H1 (cell line): ENCODE results near the gene KCNH4. TPM values are rescaled to one million over a fixed set of nuclear protein-coding genes. Genes with fewer than 3 reads are reported as not detected.

Source experiments
- CTCF ChIA-PET: fragments of 300-600 bp; sonication (Branson Sonifier 250); formaldehyde crosslinking; loops from one replicate; lab custom pipeline; 2021; ENCODE audit not compliant: partially characterized antibody; lab: Charles Lee
- POLR2A ChIA-PET: fragments of 300-600 bp; sonication (Branson Sonifier 250); formaldehyde crosslinking; loops from one replicate; lab custom pipeline; 2021; ENCODE audit warnings: inconsistent platforms; ENCODE audit not compliant: partially characterized antibody; lab: Charles Lee
- DNase-seq, 2 experiments: peaks; one replicate each; pipeline versions ENCODE4 v3.0.0 to v3.0.0-alpha.2; 2010 to 2022; ENCODE audit warnings: low spot score in 2 of 2, low read depth in 1 of 2, mixed read lengths in 1 of 2
- FAIRE-seq: peaks from 2 replicates; lab custom pipeline; 2011; peaks lifted over from hg19 to GRCh38; lab: Jason Lieb, UNC
- H2AFZ ChIP-seq: 2 replicates; pipeline ENCODE4 v1.8.1; 2012; ENCODE audit warnings: low read length, inconsistent platforms
- H2AK5ac ChIP-seq: 2 replicates; pipeline ENCODE4 v1.6.1; 2013; ENCODE audit warnings: low read depth, low read length
- H2BK120ac ChIP-seq: replicated peaks from 2 replicates; pipeline ENCODE3; 2013; ENCODE audit warnings: low read depth, low read length, inconsistent platforms
- H2BK12ac ChIP-seq: 2 replicates; pipeline ENCODE4 v1.6.1; 2013; ENCODE audit warnings: low read depth, low read length
- H2BK15ac ChIP-seq: 2 replicates; pipeline ENCODE4 v1.6.1; 2013; ENCODE audit warnings: low read length
- H2BK20ac ChIP-seq: 2 replicates; pipeline ENCODE4 v1.6.1; 2013; ENCODE audit warnings: low read length
- H2BK5ac ChIP-seq: 2 replicates; pipeline ENCODE4 v1.6.1; 2013; ENCODE audit warnings: low read depth, low read length
- H3K14ac ChIP-seq: 2 replicates; pipeline ENCODE4 v1.6.1; 2013; ENCODE audit warnings: inconsistent platforms; ENCODE audit not compliant: insufficient read length
- H3K18ac ChIP-seq: 2 replicates; pipeline ENCODE4 v1.6.1; 2013; ENCODE audit warnings: low read length; ENCODE audit errors: extremely low read depth
- H3K23ac ChIP-seq: 2 replicates; pipeline ENCODE4 v1.6.1; 2013; ENCODE audit warnings: inconsistent platforms; ENCODE audit not compliant: insufficient read length
- H3K23me2 ChIP-seq: 2 replicates; pipeline ENCODE4 v1.6.1; 2013; ENCODE audit warnings: low read depth, low read length
- H3K27ac ChIP-seq: 2 replicates; pipeline ENCODE4 v1.6.1; 2011; ENCODE audit warnings: low read depth, low read length, inconsistent platforms
- H3K27me3 ChIP-seq, 4 experiments: replicated peaks in 1 of 4; 1 replicate in 1 of 4; 2 replicates in 3 of 4; pipeline versions ENCODE4 v1.6.1 to v1.8.1; 2011 to 2013; ENCODE audit warnings: low read length in 3 of 4, mild to moderate bottlenecking in 3 of 4, inconsistent platforms in 2 of 4, mixed read lengths in 2 of 4, moderate library complexity in 1 of 4; ENCODE audit not compliant: control insufficient read depth in 3 of 4, insufficient read depth in 3 of 4; ENCODE audit errors: extremely low read depth in 1 of 4
- H3K36me3 ChIP-seq, 4 experiments: 2 replicates each; pipeline versions ENCODE4 v1.6.1 to v1.8.1; 2011 to 2013; ENCODE audit warnings: mild to moderate bottlenecking in 4 of 4, low read length in 3 of 4, moderate library complexity in 2 of 4, control low read depth in 1 of 4, inconsistent platforms in 1 of 4; ENCODE audit not compliant: insufficient read depth in 4 of 4, control insufficient read depth in 2 of 4
- H3K4ac ChIP-seq: replicated peaks from 2 replicates; pipeline ENCODE3; 2013; ENCODE audit warnings: low read length, low read depth, mixed read lengths, inconsistent platforms; ENCODE audit not compliant: insufficient read length
- H3K4me1 ChIP-seq, 4 experiments: replicated peaks in 1 of 4; 1 replicate in 1 of 4; 2 replicates in 3 of 4; pipeline versions ENCODE4 v1.6.1 to v1.8.1; 2011 to 2013; ENCODE audit warnings: low read length in 3 of 4, inconsistent platforms in 2 of 4, mixed read lengths in 1 of 4; ENCODE audit not compliant: insufficient read depth in 4 of 4, control insufficient read depth in 3 of 4
- H3K4me2 ChIP-seq, 2 experiments: 2 replicates each; pipeline versions ENCODE4 v1.6.1 to v1.8.1; 2011 to 2013; ENCODE audit warnings: low read depth in 2 of 2, low read length in 2 of 2, control low read depth in 1 of 2, inconsistent platforms in 1 of 2, mild to moderate bottlenecking in 1 of 2; ENCODE audit not compliant: insufficient read depth in 1 of 2
- H3K4me3 ChIP-seq, 4 experiments: fragments of 200-600, 300-600 bp in 1 of 4; sonication (generic), shearing (Covaris generic), sonication (Bioruptor Twin) in 1 of 4; 2 replicates each; pipeline versions ENCODE4 v1.5.1 to v1.8.1; 2011 to 2016; ENCODE audit warnings: low read length in 4 of 4, low read depth in 3 of 4, control low read depth in 2 of 4, inconsistent platforms in 2 of 4, mild to moderate bottlenecking in 2 of 4, mixed read lengths in 1 of 4, moderate library complexity in 1 of 4; ENCODE audit not compliant: insufficient read depth in 2 of 4; ENCODE audit errors: extremely low read depth in 1 of 4
- H3K56ac ChIP-seq: replicated peaks from 2 replicates; pipeline ENCODE3; 2013; ENCODE audit warnings: low read depth, mild to moderate bottlenecking, mixed read lengths, low read length, inconsistent platforms; ENCODE audit not compliant: insufficient read length
- H3K79me1 ChIP-seq: 2 replicates; pipeline ENCODE4 v1.6.1; 2013; ENCODE audit warnings: low read depth, low read length, control low read depth
- H3K79me2 ChIP-seq, 2 experiments: 2 replicates each; pipeline versions ENCODE4 v1.6.1 to v1.8.1; 2012 to 2013; ENCODE audit warnings: low read length in 2 of 2, mild to moderate bottlenecking in 2 of 2, inconsistent platforms in 1 of 2; ENCODE audit not compliant: insufficient read depth in 2 of 2, control insufficient read depth in 1 of 2
- H3K9ac ChIP-seq, 4 experiments: replicated peaks in 1 of 4; 1 replicate in 1 of 4; 2 replicates in 3 of 4; pipeline versions ENCODE4 v1.6.1 to v1.8.1; 2011 to 2013; ENCODE audit warnings: low read depth in 3 of 4, low read length in 3 of 4, control low read depth in 2 of 4, mild to moderate bottlenecking in 2 of 4, moderate library complexity in 2 of 4, inconsistent platforms in 1 of 4; ENCODE audit errors: extremely low read depth in 1 of 4
- H3K9me3 ChIP-seq, 2 experiments: 2 replicates each; pipeline versions ENCODE4 v1.6.1 to v1.8.1; 2012 to 2013; ENCODE audit warnings: mild to moderate bottlenecking in 2 of 2, moderate library complexity in 2 of 2, control low read depth in 1 of 2, inconsistent platforms in 1 of 2, low read depth in 1 of 2, low read length in 1 of 2, mixed read lengths in 1 of 2; ENCODE audit not compliant: insufficient read depth in 2 of 2
- H4K20me1 ChIP-seq, 2 experiments: replicated peaks in 1 of 2; 2 replicates each; pipeline versions ENCODE3 to v1.8.1; 2011 to 2013; ENCODE audit warnings: inconsistent platforms in 2 of 2, low read length in 2 of 2, mild to moderate bottlenecking in 1 of 2; ENCODE audit not compliant: insufficient read depth in 2 of 2, control insufficient read depth in 1 of 2
- H4K5ac ChIP-seq: 2 replicates; pipeline ENCODE4 v1.6.1; 2013; ENCODE audit warnings: low read length, low read depth, mixed read lengths, inconsistent platforms; ENCODE audit not compliant: insufficient read length
- H4K8ac ChIP-seq: 2 replicates; pipeline ENCODE4 v1.8.0; 2013; ENCODE audit warnings: mild to moderate bottlenecking, moderate library complexity, low read length, inconsistent platforms; ENCODE audit not compliant: insufficient read depth; ENCODE audit errors: extremely low read depth
- H4K91ac ChIP-seq: replicated peaks from 2 replicates; pipeline ENCODE3; 2013; ENCODE audit warnings: low read length, mixed read lengths, inconsistent platforms; ENCODE audit not compliant: insufficient read length
- EZH2 ChIP-seq: fragments of 200-600 bp; sonication (generic); IDR thresholded peaks from 2 replicates; pipeline ENCODE4 v1.7.1; 2012; ENCODE audit warnings: low read depth, mild to moderate bottlenecking, moderate library complexity, low read length, inconsistent platforms; ENCODE audit not compliant: severe bottlenecking
- GTF2F1 ChIP-seq: IDR thresholded peaks from 2 replicates; pipeline ENCODE4 v1.6.1; 2012; ENCODE audit warnings: low read depth, low read length, improper control_type of control experiment, borderline replicate concordance
- HDAC2 ChIP-seq, 2 experiments: fragments of 300-600 bp in 1 of 2; sonication (generic) in 1 of 2; IDR thresholded peaks; 2 replicates each; pipeline ENCODE4 v1.6.1; 2011 to 2012; ENCODE audit warnings: low read depth in 2 of 2, low read length in 2 of 2, mild to moderate bottlenecking in 2 of 2, moderate library complexity in 2 of 2, borderline replicate concordance in 1 of 2, inconsistent platforms in 1 of 2
- POU5F1 ChIP-seq: IDR thresholded peaks from 2 replicates; pipeline ENCODE4 v1.6.1; 2011; ENCODE audit warnings: low read depth, mild to moderate bottlenecking, low read length, moderate library complexity
- SUZ12 ChIP-seq: fragments of 200-600 bp; sonication (generic); IDR thresholded peaks from 2 replicates; pipeline ENCODE4 v1.6.1; 2012; ENCODE audit warnings: mild to moderate bottlenecking, inconsistent platforms, low read length, moderate library complexity, mixed read lengths
- WGBS, 2 experiments: shearing (Covaris generic) in 1 of 2; methylation state at CpG; one replicate each; pipeline versions ENCODE4 v1.1.6 to v1.1.7; 2013 to 2015; ENCODE audit warnings: low lambda C conversion rate in 2 of 2, mixed read lengths in 2 of 2, inconsistent platforms in 1 of 2, low coverage in 1 of 2, missing lambda C conversion rate in 1 of 2; ENCODE audit not compliant: insufficient replicate concordance in 2 of 2, insufficient coverage in 1 of 2, insufficient read length in 1 of 2; ENCODE audit errors: extremely low coverage in 1 of 2, missing lambda C conversion rate in 1 of 2; 5-methylcytosine and 5-hydroxymethylcytosine counted together
- polyA plus RNA-seq, 7 experiments: library from polyadenylated mRNA; depleted of rRNA in 3 of 7; stranded (reverse) in 5 of 7; unstranded in 2 of 7; fragments of >200 nt in 5 of 7; fragments of 200-250 nt in 2 of 7; gene quantifications; 1 replicate in 5 of 7; 2 replicates in 1 of 7; 4 replicates in 1 of 7; pipeline versions ENCODE4 v1.2.1 to v1.2.3, GENCODE V29; 2011 to 2013; ENCODE audit warnings: missing spikeins in 2 of 7, mixed read lengths in 2 of 7
- total RNA-seq: library from RNA; stranded (reverse); fragmentation: NEBNext Ultra II Directional; extraction: Animal tissue kit (Norgen Biotek cat#: 25700); gene quantifications from 2 replicates; pipeline ENCODE4 v1.2.1, GENCODE V29; 2021
- TF ChIP-seq, protein P1 (sequence below), 3 experiments: IDR thresholded peaks; 1 replicate in 2 of 3; 2 replicates in 1 of 3; pipeline versions ENCODE4 v1.5.1 to v1.6.1; 2011; ENCODE audit warnings: low read length in 3 of 3, mild to moderate bottlenecking in 3 of 3, inconsistent platforms in 2 of 3, low read depth in 1 of 3, moderate library complexity in 1 of 3; ENCODE audit not compliant: insufficient read depth in 1 of 3; ENCODE audit errors: control extremely low read depth in 1 of 3
- TF ChIP-seq, protein P2 (sequence below): IDR thresholded peaks from 2 replicates; pipeline ENCODE4 v1.6.1; 2011; ENCODE audit warnings: low read depth, mild to moderate bottlenecking, low read length; ENCODE audit not compliant: insufficient read depth

KCNH4 gene
- total and polyA plus RNA-seq, 2 of the 8 experiments (the other 6 are each of a cell fraction or from before 2014, with no cell fraction given): 0.44 to 0.47 TPM

DNA sequence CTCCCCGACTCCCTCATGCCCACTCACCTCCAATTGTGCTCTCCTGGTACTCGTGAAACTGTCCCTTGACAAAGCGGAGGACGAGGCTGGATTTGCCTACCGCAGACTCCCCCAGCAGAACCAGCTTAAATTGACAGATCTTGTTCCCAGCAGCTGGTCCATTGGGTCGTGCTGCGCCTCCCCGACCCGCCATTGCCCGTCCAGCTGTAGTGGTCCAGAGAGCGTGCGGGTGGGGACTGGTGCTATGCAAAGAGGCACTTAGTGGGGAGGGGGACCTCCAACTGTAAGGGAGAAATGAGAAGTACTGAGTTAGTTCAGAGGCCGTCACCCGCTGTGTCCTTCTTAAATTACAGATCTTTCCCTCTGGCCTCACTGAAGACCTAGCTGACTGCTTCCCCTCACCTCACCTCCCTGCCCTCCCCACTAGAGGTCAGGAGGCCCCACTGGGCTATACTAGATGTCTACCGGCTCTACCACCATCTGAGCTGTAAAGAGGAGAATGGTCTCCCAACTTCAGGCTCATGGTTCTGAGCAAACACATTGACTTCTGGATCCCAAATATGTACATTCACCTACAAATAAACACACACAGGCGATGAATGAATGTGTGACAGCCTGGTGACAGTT lies 50.5 kb downstream of the KCNH4 start:
- Histone ChIP-seq H3K18ac (no peak overlapping the region), H3K4ac (no peak overlapping the region), H4K5ac (no peak overlapping the region), H4K20me1 (peaks cover 11 to 13% of the 10 kb centered on the region in 2 experiments), H4K91ac (no peak overlapping the region), H3K36me3 (peaks cover 6 to 44% (median 26%) of the 10 kb centered on the region in 4 experiments), H3K4me3 (no peak overlapping the region), H3K56ac (no peak overlapping the region), H2BK12ac (no peak overlapping the region), H3K79me2 (peaks cover 0 to 23% of the 10 kb centered on the region in 2 experiments; a peak in 2 of 4 replicates), H3K27me3 (no peaks in the 10 kb centered on the region), H2BK20ac (no peak overlapping the region), H2BK5ac (no peak overlapping the region), H3K23me2 (peaks cover 3% of the 10 kb centered on the region; the same call in 1 of the 2 replicates), H3K27ac (no peak overlapping the region; the same call in 1 of the 2 replicates), H3K9me3 (no peaks in the 10 kb centered on the region), H4K8ac (no peak overlapping the region), H3K4me1 (peaks cover 0 to 3% (median 1%) of the 10 kb centered on the region in 4 experiments; a peak in 1 of 7 replicates), H2AFZ (no peak overlapping the region), H3K4me2 (no peak overlapping the region), H2BK120ac (no peak overlapping the region), H3K79me1 (peaks cover 12% of the 10 kb centered on the region), H3K9ac (no peak overlapping the region), H2AK5ac (no peak overlapping the region), H3K23ac (no peak overlapping the region), H2BK15ac (no peak overlapping the region), H3K14ac (no peak overlapping the region)
- no peak for FAIRE-seq
- DNase-seq: no peak
- ChIA-PET POLR2A (interaction anchor here (1.1 to 1.8 kb wide), 2 partner anchors 9 to 17 kb away, joined by 3 to 5 read pairs; partner anchors contain the start of genes HSPB9 and KAT2A), CTCF (interaction anchor here (0.7 to 11.7 kb wide), 24 partner anchors 9 to 192 kb away, joined by 3 to 97 read pairs (median 4); partner anchors contain the start of genes HSPB9, KAT2A and NKIRAS2)
- WGBS, 2 experiments: 88% methylated on average over 16 of the region's 16 CpGs; no CpG with 5 or more reads in 1 of the 2 experiments
- TF ChIP-seq GTF2F1 (no peak), SUZ12 (no peak), EZH2 (no peak), POU5F1 (no peak), HDAC2 (IDR thresholded peaks at IDR 0.05; ENCODE audit: borderline replicate concordance in 1 of 2, low read depth in 2 of 2, low read length in 2 of 2) (no peak)
- TF ChIP-seq, protein P1, sequence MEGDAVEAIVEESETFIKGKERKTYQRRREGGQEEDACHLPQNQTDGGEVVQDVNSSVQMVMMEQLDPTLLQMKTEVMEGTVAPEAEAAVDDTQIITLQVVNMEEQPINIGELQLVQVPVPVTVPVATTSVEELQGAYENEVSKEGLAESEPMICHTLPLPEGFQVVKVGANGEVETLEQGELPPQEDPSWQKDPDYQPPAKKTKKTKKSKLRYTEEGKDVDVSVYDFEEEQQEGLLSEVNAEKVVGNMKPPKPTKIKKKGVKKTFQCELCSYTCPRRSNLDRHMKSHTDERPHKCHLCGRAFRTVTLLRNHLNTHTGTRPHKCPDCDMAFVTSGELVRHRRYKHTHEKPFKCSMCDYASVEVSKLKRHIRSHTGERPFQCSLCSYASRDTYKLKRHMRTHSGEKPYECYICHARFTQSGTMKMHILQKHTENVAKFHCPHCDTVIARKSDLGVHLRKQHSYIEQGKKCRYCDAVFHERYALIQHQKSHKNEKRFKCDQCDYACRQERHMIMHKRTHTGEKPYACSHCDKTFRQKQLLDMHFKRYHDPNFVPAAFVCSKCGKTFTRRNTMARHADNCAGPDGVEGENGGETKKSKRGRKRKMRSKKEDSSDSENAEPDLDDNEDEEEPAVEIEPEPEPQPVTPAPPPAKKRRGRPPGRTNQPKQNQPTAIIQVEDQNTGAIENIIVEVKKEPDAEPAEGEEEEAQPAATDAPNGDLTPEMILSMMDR (IDR thresholded peaks at IDR 0.05; ENCODE audit: control extremely low read depth in 1 of 3, insufficient read depth in 1 of 3, low read depth in 1 of 3, low read length in 3 of 3): peak in 2 of 3 experiments; percentile 1 to 25; a peak in 1 of 4 replicates
- TF ChIP-seq, protein P2, sequence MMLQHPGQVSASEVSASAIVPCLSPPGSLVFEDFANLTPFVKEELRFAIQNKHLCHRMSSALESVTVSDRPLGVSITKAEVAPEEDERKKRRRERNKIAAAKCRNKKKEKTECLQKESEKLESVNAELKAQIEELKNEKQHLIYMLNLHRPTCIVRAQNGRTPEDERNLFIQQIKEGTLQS: no peak
